Activated gamma-delta T cell treated with anti-CD3 and anti-CD28 coated beads, Interleukin-2, amount 50 U/mL, for 16 hours (primary cell): ENCODE data around the gene HHAT.

ENCODE experiments used
- DNase-seq: peaks from one replicate; pipeline ENCODE4 v3.0.0-alpha.2; 2020; ENCODE audit warnings: low read depth

HHAT gene

DNA sequence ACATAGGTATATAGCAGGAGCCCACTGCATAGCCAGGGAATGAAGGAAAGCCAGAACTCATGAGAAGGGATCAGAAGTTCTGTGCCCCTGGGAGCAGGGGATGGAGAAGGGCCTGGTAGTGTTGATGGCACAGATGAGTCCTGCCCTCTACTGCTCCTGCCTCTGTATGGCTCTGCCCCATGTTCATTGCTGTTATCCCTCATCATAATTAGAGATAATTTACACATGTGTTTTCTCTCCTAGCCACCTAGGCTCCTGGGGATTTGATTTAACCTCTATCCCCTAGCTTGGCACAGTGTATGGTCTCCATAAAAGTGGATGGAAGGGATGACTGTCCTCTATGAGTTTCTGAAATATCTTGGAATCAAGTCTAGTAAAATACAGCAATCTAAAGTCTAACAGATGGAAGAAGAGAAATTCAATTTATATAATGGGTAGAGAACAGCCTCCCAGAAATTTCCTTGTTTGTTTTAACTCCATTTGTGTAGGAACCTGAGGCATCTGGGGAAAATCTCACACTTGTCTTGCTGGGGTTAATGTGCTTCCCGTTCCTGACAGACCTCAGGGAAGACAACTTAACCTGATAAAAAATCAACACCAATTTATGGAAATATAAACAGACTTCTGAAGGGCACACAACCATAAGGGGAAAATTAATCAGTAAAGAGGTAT, 393.8 kb downstream of the HHAT start:
- no peak for DNase-seq

DNA sequence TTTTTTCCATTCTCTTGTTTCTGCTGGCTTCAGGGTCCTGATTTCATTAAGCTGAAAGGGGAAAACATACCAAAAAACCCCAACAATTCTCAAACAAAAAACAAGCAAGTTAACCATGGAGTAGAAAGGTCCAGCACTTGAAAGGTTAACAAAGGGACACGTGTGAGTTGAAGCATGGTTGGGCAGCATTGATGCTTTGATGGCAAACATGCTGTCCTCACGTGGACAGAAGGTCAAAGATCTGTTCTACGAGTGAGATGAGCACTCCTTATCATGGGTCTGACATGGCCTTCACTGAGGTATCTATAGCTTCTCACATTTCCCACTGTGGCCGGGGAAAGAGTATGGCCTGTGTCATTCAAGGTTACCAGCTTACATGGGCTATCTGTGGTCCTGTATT, 394.9 kb downstream of the HHAT start:
- no peak for DNase-seq

DNA sequence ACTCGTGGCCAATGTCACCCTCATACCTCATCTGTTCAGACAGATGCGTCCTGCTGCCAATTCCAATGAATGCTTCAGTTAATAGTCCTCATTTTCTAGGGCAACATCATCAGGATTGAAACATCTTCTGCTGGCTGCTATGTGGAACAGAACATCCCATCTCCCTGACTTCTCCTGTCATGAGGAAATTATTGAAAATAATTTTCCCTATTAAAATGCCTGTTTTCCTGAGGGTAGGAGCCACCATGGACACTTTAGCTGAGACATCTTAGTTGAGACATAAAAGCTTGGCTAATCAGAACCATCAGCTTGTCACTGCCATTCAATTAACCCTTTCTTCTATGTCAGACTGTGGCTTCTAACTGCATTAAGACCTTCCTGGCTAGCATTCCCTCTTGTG, 396.1 kb downstream of the HHAT start:
- no peak for DNase-seq
